Tongue (tissue), 2 donors: Measurements from ENCODE around the gene OXSR1. TPM values are rescaled to one million over a fixed set of nuclear protein-coding genes. Genes with fewer than 3 reads are reported as not detected.
"Not testable (repeated sequence)": the region's sequence is repeated elsewhere in the genome, so short reads cannot be mapped to it uniquely, and the experiment has no call there.

Source experiments
- DNase-seq: peaks from one replicate; pipeline ENCODE4 v3.0.0-alpha.2; 2015
- total RNA-seq: library from RNA; depleted of rRNA; stranded (reverse); fragments of >200 nt; gene quantifications from one replicate; pipeline ENCODE4 v1.2.3, GENCODE V29; 2014

OXSR1 gene
- total RNA-seq, 1 donor from 2014 or later = 43.6 TPM

DNA sequence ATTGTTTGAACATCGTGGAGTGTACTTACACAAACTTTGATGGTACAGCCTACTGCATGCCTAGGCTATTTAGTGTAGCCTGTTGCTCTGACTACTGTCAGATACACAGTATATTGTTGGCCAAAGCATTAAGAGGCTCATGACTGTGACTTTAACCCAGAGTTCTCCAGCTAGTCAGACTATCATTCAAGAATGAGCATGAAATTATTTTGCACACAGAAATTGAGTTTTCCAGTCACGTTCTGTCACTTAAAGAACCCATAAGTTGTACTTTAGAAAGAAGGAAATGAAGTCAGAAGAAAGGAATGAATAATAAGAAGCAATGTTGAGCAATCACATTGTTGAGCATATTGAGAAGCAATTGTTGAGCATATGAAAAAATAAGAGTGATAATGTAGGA, 62.7 kb downstream of the OXSR1 start:
- no peak for DNase-seq

DNA sequence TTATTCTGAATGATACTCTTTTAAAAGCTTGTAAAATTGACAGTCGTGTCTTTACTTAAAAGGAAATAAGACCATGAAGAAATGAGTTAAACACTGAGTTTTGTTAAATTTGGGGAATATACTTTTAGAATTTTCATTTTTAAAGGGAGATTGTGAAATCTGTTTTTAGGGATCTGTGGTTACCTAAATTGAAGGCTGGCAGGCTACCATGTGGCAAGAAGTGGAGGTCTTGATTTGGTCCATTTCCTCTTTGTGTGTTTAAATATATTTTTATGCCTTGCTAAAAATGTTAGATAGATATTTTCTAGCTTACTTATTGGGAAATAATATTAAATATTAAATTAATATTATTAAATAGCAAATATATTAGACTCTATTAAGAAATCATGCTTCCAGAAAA, 63.7 kb downstream of the OXSR1 start:
- DNase-seq = no peak

DNA sequence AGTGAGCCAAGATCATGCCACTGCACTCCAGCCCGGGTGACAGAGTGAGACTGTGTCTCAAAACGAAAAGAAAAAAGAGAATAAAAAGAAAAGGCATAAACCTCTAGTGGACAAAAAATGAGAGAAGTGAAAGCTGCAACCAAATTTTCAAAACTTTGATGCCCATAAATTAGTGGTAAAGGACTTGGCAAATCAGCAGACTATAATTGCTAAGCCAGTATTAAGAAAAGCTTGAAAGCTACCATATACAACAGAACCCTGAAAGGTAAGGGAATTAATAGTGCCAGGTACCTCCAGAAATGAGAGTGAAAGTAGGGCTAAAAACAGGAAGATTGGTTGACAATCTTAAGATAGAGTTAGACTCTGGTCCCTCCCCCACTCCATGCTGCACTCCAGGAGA, 67.4 kb downstream of the OXSR1 start:
- DNase-seq = no peak

DNA sequence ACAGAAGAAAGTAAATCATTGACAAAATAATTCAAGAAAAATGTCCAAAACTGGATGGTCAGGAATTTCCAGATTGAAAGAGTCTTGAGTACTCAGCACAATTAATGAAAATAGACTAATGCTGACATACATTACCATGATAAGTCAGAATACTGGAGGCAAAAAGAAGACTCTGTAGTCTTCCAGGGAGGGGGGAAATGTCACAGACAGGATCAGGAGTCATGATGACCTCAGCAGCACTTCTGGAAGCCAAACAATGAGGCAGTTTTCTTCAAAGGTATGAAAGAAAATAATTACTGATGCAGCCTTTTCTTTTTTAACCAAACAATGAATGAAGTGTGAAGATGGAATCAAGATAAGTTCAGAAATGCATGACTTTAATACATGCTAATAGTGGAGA, 70.1 kb downstream of the OXSR1 start:
- DNase-seq = no peak

DNA sequence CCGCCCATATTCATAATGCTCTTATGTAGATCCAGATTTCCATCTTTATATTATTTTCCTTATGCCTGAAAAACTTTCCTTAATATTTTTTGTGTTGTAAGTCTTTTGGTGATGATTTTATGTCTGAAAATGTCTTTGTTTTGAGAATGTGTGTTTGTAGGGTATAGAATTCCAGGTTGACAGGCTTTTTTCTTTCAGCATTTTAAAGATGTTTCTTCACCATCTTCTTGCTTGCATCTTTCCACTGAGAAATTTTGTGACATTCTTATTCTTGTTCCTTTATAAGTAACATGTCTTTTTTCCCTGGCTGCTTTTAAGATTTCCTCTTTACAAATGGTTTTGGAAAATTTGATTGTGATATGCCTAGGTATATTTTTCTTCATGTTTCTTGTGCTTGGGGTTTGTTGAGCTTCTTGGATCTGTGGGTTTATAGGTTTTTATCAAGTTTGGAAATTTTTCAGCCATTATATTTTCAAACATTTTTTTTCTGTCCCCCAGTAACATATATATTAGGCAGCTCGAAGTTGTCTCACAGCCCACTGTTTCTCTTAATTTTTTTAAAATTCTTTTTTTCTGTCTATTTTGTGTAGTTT, 73.2 kb downstream of the OXSR1 start:
- DNase-seq = no peak

DNA sequence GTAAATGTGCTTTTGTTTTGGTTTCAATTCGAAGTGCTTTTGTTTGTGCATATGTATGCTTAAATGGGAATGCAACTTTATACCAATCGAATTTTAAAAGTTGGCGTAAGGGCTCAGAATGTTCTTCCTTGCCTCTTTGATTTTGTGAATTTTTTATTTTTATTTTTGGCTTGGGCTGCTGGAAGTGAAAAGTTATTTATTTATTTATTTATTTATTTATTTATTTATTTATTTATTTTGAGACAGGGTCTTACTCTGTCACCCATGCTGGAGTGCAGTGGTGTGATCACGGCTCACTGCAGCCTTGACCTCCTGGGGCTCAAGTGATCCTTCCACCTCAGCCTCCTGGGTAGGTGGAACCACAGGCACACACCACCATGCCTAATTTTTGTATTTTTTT, 77.5 kb downstream of the OXSR1 start:
- DNase-seq = not testable (repeated sequence)

DNA sequence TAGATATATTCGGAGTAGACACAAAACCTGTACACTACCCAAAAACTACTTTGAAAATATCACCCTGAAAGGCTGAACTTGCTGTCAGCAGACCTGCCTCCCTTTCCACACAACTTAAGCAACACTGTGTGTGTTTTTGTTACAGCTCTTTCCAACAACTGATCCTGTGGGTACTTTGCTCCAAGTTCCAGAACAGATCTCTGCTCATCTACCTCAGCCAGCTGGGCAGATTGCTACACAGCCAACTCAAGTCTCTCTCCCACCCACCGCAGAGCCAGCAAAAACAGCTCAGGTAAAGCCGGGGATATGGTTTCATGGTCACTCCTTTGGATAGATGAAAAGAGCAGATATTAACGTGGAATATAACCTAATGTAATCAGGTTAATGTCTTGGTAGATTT, 80.6 kb downstream of the OXSR1 start:
- no peak for DNase-seq

DNA sequence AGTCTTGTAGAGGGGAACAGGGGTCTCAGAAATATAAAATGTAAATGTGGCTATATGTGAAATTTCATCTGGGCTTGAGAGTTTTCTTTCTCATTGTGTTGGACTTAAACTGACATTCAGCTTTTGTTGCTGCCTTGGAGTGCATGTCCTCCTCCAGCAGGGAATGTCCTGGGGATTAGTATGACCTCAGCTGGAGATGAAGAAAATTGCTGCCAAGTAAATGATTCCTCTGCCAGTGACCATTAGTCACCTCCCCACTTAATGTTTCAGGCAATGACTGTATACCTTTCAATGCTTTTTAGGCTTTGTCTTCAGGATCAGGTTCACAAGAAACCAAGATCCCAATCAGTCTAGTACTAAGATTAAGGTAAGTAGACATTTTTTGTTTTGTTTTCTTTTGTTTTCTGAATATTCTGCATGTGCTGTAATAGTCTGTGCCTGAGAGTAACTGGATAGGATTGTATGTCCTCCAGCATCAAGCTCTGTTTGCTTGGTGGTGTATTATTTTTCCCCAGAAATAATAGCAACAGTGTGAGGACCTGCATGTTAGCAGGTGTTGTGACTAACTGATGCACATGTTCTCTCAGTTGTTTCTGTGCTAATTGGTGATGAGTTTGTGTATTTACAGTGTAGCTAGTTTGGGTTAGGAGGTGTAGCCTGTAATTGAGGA, 82.2 kb downstream of the OXSR1 start:
- DNase-seq = peak; percentile 44

DNA sequence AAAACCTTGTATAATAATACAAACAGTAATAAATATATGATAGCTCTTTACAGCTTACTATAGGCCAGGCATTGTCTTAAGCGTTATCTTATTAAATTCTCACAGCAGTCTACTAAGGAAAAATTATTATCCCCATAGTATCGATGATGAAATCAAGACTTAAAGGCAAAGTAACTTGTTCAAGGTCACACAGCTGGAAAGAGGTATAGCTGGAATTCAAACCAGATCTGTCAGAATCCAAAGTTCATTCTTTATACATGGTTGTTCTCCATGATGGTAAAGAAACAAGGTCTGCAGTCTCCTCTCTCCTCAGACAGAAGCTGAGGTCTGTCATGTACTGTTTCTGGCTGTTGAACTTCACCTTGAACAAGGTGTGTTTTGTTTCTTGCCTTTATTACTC, 84.9 kb downstream of the OXSR1 start:
- DNase-seq = no peak

DNA sequence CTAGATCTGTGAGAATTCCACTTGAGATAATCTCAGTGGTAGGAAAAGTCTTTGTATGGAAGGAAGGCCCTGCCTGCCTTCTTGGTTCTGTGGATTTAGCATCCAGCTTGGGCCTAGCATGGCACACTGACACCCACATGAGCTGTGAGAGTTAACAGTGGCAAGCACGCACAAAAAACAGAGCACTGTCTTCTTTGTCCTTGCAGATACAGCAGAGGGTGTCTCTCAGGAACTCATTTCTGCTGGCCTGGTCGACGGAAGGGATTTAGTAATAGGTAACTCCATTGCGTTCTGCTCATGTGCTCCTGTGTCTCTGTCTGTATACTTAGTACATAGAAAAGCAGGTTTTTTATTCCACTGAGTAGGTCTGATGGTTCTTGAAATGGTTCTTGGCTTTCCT, 85.9 kb downstream of the OXSR1 start:
- DNase-seq = no peak

DNA sequence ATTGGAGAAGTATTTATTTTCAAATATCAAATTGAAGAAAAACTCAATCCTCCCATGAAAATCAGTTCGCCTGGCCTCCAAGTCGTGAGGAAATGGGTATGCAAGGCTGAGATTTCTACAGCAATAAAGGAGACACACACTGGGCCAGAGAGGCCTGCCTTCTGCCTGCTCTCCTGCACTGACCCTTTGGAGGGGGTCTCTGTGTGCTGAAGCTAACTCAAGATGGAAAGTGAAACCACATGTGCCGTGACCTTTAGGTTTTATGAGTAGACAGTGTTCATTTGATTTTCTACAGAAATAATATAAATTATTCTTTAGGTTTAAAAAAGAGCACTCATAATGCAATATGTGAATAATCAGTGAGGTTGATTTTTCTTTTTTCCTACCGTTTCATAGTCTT, 88.4 kb downstream of the OXSR1 start:
- no peak for DNase-seq

DNA sequence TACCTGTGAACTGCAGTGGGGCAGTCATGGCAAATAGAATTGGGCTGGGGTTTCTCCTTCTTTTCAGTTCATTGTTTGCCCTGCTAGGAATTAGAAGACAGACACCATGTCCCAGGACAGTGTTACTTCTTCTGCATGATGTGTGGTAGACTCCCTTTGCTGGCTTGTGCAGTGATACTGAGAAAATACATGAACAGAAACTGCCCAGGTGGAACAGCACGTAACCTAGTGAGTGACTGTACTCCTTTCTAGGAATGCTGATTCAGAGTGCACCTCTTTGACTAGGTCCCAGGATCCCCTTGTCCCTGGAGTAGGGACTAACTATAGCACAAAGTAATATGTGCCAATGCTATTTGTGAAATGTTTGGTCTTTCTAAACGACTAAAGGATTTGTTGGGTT, 89.5 kb downstream of the OXSR1 start:
- DNase-seq = no peak

DNA sequence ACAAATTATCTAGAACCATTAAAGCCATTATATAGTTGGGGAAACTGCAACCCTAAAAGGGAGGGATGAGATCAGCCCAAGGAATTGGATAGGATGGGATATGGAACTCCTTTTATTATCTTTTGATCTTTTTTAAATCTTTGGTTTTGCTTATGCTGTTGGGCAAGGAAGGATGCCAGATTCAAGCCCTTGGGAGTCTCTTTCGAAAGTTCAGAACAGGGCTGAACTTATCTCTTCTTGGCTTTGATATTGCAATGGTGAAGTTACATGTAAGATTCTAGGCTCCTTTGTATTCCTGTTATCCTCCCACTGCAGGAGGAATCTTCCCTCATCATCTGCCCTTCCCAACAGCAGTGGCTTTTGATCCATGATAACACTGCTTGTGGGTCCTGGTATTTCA, 90.3 kb downstream of the OXSR1 start:
- DNase-seq = no peak

DNA sequence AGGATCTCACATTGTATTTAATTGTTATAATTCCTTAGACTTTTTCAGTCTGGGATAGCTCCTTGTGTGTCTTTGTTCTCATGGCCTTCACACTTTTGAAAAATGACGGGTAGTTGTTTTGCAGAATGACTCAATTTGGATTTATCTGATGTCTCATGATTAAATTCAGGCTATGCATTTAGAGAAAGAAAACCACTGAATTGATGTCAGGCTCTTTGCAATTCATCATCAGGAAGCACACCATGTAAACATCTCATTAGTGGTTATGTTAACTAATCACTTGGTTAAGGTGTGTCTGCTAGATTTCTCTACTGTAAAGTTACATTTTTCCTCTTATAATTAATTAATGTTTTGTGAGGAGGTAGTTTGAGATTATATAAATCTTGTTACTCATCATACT, 92.2 kb downstream of the OXSR1 start:
- DNase-seq = no peak

DNA sequence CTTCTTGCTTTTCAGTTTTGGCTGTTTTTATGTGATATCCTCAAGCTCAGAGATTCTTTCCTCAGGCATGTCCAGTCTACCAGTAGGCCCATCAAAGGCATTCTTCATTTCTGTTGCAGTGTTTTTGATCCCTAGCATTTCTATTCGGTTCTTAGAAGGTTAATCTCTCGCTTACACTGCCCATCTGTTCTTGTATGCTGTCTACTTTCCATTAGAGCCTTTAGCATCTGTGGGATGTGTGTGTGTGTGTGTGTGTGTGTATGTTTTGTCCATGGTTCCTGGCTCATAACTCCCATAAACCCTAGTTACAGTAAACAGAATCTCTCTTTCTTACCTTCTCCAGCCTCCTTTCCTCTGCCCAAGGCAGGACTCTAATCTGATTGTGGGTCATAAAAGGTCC, 95.1 kb downstream of the OXSR1 start:
- DNase-seq = no peak

DNA sequence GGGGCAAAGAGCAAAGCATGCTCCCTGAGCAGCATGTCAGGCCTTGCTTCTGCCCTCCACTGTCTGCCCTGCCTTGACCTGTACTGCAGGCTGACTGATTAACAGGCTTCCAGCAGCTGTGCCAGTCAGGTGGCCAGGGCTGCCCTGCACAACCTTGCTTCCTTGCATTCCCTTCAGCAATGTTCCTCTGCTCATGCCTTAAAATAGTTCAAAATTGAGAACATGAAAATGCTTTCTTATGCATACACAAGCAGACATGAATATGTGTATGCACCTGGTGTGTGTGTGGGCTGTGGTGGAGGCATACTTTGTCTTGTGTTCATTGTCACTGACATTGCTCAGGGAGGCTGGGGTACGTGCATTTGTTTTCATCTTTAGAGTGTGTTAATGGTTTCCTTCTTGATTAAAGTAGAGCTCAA, 99.0 kb downstream of the OXSR1 start:
- peak; percentile 20 for DNase-seq

DNA sequence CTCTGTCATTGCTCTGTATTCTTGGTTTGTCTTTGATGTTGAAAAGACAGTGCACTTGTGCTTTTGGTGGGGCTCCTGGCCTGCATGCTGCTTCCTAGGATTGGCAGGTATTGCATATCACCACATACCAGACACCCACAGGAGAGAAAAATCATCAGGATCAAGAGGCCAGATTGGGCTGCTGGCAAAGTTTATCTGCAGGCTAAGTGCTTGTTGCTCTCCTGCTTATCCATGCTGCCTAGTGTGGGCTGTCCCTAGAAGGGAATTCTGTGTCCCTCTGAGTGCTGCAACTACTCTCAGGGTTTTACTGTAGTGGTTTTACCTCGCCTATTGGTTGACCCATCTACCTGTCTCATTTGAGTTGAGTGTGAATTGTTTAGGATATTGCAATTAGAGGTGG, 99.4 kb downstream of the OXSR1 start:
- DNase-seq = no peak

DNA sequence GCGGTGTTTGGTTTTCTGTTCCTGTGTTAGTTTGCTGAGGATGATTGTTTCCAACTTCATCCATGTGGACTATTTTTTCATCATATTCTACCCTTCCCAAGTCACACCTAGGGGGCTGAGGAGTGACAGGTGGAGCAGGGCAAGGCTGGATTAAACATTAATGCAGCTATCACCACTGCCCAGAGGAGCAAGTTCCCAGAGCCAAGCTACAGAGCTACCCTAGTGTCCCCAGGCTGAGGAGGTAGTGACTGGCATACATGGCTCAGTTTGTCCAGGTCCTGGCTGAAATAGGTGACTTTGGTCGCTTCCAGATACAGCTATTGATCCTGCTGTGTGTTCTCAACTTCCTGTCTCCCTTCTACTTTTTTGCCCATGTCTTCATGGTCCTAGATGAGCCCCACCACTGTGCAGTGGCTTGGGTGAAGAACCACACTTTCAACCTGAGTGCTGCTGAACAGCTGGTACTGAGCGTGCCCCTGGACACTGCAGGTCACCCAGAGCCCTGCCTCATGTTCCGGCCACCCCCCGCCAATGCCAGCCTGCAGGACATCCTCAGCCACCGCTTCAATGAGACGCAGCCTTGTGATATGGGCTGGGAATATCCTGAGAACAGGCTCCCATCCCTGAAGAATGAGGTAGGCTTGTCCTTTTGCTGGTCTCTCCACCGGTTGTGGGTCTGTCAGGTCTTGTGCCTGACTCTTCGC, 100.4 kb downstream of the OXSR1 start, which contains the start of gene SLC22A13:
TSS of gene SLC22A13 (plus strand) at position 209 of the 704 bp plus-strand sequence. CDS start at position 258, 49 bp downstream.
- DNase-seq = no peak

DNA sequence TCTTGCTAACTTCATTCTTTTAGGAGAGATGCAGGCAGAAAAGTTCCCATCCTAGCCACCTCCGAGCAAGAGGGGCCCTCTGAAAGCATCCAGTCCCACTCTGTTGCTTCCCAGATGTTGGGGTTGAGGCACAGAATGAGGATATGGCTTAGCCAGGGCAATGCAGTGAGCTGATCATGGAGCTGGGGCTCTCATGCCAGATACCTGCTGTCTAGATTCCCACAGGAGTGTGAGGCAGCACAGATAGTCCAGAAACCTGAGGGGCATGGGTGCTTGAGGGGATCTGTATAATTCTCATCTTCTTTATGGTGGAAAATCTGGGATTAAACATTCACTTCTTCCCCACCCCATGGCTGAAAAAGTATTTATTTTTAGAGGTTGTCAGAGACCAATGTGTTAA, 101.5 kb downstream of the OXSR1 start:
- DNase-seq = no peak

DNA sequence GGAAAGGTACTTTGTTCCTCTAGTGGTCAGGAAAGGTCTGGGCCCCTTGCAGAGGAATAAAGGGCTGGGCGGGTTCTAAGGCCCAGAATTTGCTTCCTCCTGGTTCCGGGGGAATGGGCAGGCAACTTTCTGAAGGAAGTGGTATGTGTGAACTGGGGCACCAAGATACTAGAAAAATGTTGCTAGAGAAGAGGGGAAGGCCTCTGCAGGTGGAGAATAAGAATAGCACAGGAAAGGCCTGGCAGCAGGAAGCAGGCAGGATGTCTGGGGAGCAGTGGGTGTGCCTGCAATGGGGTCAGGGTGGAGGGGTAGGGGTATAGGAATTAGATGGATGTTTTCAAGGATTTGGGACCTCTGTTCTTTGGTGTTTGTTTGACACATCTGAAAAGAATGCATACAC, 102.3 kb downstream of the OXSR1 start:
- no peak for DNase-seq

DNA sequence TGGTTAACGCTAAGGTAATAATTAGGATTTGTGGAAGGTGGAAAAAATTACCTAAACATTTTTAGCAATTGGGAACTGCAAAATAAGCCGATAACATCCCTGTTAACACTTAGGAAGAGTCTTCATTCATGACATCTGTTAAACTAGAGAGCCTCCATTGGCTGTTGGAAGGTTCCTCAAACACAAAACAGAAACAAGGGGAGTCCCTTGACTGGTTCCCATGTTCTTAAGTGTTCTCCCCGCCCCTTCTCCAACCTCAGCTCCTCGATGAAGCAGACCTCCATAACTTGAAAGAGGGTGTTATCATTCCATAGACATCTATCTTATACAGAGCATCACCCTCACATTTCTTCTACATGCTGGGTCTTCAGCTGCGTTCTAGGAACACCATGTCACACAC, 102.8 kb downstream of the OXSR1 start:
- no peak for DNase-seq

DNA sequence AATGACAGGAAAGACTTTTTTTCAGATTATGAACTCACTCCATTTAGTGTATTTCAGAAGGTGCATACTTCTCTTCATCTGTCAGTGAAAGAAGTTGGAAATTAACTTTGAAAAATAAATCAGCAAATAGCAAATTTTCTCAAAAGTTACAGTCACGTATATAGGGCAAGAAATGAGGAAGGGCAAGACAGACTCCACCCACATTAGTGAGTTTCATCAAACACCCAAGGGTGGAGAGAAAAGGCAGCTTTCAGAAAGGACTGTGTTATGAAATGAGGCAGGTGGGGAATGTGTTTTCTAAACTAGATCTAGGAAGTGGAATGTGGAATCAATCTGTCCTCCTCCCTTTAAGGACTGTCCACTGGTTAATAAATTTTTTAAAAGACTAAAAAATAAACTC, 103.2 kb downstream of the OXSR1 start:
- DNase-seq = no peak

DNA sequence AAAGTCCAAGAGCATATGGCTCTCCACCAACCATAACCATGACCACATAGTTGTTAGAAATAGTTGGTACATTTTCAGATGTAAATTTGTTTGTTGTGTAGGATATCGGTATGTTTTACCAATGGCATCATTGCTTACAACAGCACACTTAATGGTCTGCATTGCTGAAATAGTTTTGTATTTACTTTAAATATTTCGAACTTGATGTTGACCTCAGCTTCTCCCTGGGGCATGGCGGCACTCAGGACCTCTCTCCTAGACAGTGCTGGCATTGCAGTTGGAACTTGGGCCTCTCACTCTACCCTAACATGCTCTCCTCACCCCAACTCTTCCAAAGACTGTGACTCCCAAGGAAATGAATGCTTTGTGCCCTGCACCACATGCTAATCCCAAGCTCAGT, 105.3 kb downstream of the OXSR1 start:
- DNase-seq = no peak

DNA sequence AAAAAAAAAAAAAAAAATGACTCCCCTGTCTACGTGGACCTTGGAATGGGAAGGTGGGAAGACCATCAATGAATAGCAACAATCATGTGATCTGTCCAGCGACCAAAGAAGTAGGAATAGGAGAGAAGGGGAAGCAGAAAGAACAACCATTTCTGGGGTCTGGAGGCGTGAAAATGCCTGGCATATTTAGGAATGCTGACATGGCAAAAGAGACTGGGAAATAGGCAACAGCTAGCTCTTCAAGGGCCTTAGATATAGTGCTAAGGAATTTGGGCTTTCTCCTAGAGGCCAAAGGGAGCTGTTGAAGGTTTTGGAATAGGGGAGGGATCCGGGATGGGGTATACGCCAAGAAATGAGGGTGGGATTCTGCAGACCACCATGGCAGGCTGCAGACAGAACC, 106.2 kb downstream of the OXSR1 start:
- DNase-seq = no peak
